GM10266 (cell line): Measurements from ENCODE around the gene TEX50.

ENCODE experiments used
- DNase-seq: peaks from one replicate; pipeline ENCODE4 v3.0.0; 2012; ENCODE audit errors: extremely low spot score
- TF ChIP-seq, protein P1 (sequence below): IDR thresholded peaks from 2 replicates; pipeline ENCODE4 v1.5.1; 2012; ENCODE audit warnings: mild to moderate bottlenecking, low read depth; ENCODE audit not compliant: control insufficient read depth, insufficient read depth; ENCODE audit errors: missing control alignments

TEX50 gene

DNA sequence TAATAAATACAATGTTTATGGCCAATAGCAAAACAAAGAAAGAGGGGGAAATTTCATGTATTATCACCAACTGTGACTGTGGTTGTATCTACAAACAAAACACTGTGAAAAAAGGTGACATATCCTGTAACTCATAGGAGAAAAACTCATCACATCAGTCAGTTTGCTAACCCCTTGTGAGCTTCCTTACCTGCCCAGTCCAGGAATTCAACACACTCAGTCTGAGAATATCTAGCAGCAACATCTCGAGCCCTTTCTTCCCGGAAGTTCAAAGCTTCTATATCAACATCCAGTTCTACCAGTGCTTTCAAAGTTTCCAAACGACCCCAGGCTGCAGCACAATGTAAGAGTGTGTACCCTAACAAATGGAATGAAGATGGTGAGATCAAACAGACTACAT is 11.5 kb downstream of the TEX50 start:
- DNase-seq, result no peak
- TF ChIP-seq, protein P1, sequence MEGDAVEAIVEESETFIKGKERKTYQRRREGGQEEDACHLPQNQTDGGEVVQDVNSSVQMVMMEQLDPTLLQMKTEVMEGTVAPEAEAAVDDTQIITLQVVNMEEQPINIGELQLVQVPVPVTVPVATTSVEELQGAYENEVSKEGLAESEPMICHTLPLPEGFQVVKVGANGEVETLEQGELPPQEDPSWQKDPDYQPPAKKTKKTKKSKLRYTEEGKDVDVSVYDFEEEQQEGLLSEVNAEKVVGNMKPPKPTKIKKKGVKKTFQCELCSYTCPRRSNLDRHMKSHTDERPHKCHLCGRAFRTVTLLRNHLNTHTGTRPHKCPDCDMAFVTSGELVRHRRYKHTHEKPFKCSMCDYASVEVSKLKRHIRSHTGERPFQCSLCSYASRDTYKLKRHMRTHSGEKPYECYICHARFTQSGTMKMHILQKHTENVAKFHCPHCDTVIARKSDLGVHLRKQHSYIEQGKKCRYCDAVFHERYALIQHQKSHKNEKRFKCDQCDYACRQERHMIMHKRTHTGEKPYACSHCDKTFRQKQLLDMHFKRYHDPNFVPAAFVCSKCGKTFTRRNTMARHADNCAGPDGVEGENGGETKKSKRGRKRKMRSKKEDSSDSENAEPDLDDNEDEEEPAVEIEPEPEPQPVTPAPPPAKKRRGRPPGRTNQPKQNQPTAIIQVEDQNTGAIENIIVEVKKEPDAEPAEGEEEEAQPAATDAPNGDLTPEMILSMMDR, result no peak

DNA sequence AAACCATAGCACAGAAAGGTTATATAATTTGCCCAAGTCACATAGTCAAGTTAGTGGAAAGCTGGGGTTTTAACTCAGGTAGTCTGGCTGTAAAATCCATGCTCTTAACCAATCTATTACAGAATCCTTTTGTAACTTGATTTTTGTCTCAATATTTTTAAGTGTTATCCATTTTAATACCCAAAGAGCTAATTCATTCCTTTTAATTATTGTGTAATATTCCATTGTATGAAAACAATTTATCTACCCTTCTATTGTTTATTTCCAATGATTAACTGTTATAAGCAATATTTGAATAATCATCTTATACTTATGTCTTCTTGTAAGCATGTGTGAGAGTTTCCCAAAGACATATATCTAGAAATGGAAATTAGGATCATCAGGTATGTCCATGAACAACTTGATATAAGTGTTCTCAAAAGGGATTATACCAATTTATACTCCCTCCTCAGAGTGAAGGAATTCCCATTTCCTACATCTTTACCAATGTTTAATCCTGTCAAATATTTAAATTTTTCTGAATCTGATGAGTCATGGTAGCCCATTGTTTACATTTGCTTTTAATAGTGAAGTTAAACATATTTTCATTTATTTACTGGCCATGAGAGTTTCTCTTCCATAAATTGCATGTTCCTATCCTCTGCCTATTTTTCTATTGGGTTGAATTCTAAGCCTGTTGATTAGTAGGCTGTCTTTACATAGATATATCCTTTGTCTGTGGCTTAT is 13.9 kb downstream of the TEX50 start:
- TF ChIP-seq, protein P1, result no peak
- no peak for DNase-seq

DNA sequence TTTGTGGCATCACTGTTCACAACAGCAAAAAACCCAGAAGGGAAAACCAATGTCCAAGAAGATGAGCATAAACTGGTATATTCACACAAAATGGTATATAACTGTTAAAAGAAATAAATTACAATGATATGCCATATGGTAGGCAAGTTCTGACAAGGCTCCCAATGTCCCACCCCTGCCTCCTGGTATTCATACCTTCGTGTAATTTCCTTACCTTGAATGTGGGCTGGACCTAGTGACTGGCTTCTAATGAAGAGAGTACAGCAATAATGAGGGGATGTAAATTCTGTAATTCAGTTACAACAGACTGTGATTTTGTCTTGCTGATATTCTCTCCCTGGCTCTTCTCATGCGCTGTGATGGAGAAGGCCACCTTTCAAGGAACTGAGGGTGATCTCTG is 25.2 kb downstream of the TEX50 start:
- DNase-seq, result no peak
- TF ChIP-seq, protein P1, result no peak

DNA sequence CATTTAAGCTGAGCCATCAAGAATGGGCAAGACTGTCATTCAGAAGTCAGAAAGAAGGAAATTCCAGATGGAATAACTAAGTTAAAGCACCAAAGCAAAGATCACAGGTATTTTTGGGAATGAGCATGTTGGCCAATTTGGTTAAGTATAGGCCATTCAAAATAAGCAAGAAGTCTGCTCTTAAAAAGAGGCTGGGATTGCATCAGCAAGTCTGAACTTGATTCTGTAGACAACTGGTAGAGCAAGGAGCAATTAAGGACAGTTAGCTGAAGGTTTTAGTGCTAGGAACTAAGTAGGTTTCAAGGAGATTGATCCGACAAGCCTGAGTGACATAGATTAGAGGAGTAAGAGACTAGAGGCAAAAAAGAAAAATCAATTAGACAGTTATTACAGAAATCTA is 26.1 kb downstream of the TEX50 start:
- DNase-seq, result no peak
- TF ChIP-seq, protein P1, result no peak

DNA sequence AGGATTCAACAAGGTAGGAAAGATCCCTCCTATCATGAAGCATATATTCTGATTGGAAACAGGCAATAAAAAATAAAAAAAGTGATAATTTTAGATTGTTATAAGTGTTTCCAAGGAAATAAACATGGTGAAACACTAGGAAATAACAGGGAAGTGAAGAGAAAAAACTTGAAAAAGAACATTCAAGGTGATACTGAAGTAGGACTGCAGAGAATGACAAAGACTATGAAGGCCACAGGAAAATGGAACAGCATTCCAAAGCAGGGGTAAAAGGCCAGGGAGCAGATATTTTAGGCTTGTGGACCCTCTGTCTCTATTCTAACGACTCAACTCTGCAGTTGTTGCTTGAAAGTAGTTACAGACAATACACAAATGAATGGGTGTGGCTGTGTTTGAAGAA is 26.6 kb downstream of the TEX50 start:
- no peak for DNase-seq
- TF ChIP-seq, protein P1, result no peak

DNA sequence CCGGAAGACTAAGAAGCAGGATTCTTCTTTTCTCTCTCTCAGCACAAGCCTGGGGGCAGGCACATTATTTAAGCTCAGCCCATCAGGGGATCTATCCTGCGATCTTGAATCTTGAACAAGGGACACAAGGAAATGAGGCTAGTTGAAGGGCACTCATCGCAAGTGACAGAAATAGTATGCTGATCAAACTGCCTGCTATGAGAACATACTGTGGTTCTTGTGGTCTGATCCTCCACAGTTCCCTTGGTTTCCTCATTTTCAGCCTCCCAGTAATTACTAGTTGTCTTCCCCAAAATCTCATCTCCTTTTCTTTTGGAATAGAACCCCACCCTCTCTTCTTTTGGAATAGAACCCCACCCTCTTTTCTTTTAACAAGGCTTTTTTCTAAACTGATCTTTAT is 28.0 kb downstream of the TEX50 start:
- no peak for DNase-seq
- TF ChIP-seq, protein P1, result no peak

DNA sequence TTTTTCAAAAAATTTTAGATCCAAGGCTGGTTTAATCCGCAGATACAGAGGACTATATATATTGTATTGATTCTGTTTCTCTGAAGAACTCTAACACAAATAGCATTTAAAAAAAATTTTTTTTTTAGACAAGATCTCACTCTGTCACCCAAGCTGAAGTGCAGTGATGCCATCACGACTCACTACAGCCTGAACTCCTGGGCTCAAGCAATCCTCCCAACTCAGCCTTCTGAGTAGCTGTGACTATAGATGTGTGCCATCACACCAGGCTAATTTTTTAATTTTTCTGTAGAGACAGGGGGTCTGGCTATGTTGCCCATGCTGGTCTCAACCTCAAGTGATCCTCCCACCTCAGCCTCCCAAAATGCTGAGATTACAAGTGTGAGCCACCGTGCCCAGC is 31.5 kb downstream of the TEX50 start:
- TF ChIP-seq, protein P1, result no peak
- no peak for DNase-seq
